ENCODE measurements around the gene MRM3. TPM values are rescaled to one million over a fixed set of nuclear protein-coding genes. Genes with fewer than 3 reads are reported as not detected.

The MRM3 gene
- total and polyA plus RNA-seq, 11 donors = 14.8 to 35.4 (median 18.3) TPM

- ATAC-seq (no peak), DNase-seq (no peak)
- H3K27ac ChIP-seq = no peak overlapping the region
- no peaks in the 10 kb centered on the region for H3K9me3 ChIP-seq
- TF ChIP-seq CTCF (IDR thresholded peaks at IDR 0.05) = no peak
- no peak for TF ChIP-seq POLR2A (IDR thresholded peaks at IDR 0.05)
- WGBS, 4 donors = 81 to 86% (median 82%) methylated on average over 8 of the region's 8 CpGs
- H3K4me1 ChIP-seq = peaks cover 0 to 24% (median 13%) of the 10 kb centered on the region in 12 donors
- H3K4me3 ChIP-seq = peak overlapping the region in 6 of 12 donors; percentile 66 to 91 (median 80)
- intact Hi-C loops (cut with DNase I) = no loop called here
- H3K27me3 ChIP-seq = no peaks in the 10 kb centered on the region
- H3K36me3 ChIP-seq = peaks cover 0 to 29% (median 26%) of the 10 kb centered on the region in 9 donors
Measured at GRCh38 chr17:750431-751037, 31.6 kb upstream of the MRM3 start.

- intact Hi-C loops (cut with DNase I) = loop anchor here in 1 of 10 donors (2.0 kb wide), 1 partner anchor 37 kb away; the partner anchor contains the start of gene VPS53
- Histone ChIP-seq H3K9me3 (no peaks in the 10 kb centered on the region), H3K27ac (peak overlapping the region in 10 of 12 donors; percentile 40 to 90 (median 82)), H3K4me3 (peak overlapping the region; percentile 61 to 94 (median 79)), H3K27me3 (no peaks in the 10 kb centered on the region), H3K36me3 (peaks cover 0 to 21% (median 17%) of the 10 kb centered on the region in 9 donors), H3K4me1 (peaks cover 0 to 28% (median 13%) of the 10 kb centered on the region in 12 donors)
- 3 to 4% (median 3%) methylated on average over 32 to 49 of the region's 49 CpGs for WGBS, 4 donors
- peak in 3 of 4 donors; percentile 4 to 28 (median 9) for ATAC-seq
- peak in 1 of 5 donors; percentile 19 for DNase-seq
- TF ChIP-seq CTCF (IDR thresholded peaks at IDR 0.05) (no peak), POLR2A (IDR thresholded peaks at IDR 0.05) (no peak)
Measured at GRCh38 chr17:751269-752001, 30.7 kb upstream of the MRM3 start.

GRCh38 chr17:752002-752619, 30.0 kb upstream of the MRM3 start, which contains the start of gene GEMIN4:
GEMIN4 (minus strand) TSS chr17:752264; CDS start chr17:752142, 122 bp downstream.
- H3K27me3 ChIP-seq = no peaks in the 10 kb centered on the region
- peak; percentile 78 to 93 (median 91) for ATAC-seq
- H3K36me3 ChIP-seq = peaks cover 0 to 20% (median 12%) of the 10 kb centered on the region in 9 donors
- peaks cover 0 to 28% (median 13%) of the 10 kb centered on the region in 12 donors for H3K4me1 ChIP-seq
- no peaks in the 10 kb centered on the region for H3K9me3 ChIP-seq
- H3K27ac ChIP-seq = peak within 1 kb of the TSS; percentile 40 to 90 (median 81)
- WGBS, 4 donors = 0 to 1% (median 0%) methylated on average over 19 to 87 of the region's 87 CpGs
- DNase-seq = peak; percentile 92 to 97 (median 94)
- peak within 1 kb of the TSS; percentile 61 to 94 (median 79) for H3K4me3 ChIP-seq
- intact Hi-C loops (cut with DNase I) = loop anchor here in 1 of 10 donors (2.0 kb wide), 1 partner anchor 37 kb away; the partner anchor contains the start of gene VPS53
- TF ChIP-seq POLR2A (IDR thresholded peaks at IDR 0.05) (peak in 1 of 2 donors; percentile 60), CTCF (IDR thresholded peaks at IDR 0.05) (peak; percentile 87 to 100 (median 96))

Measured in heart left ventricle (tissue), 16 donors.